Limb (tissue), 2 donors: ENCODE data around the gene SERTM1.

Experiments used
- DNase-seq, 2 donors: peaks; one replicate each; pipeline ENCODE4 v3.0.0-alpha.2; 2016; ENCODE audit errors: extremely low spot score in 2 of 2

The SERTM1 gene

DNA sequence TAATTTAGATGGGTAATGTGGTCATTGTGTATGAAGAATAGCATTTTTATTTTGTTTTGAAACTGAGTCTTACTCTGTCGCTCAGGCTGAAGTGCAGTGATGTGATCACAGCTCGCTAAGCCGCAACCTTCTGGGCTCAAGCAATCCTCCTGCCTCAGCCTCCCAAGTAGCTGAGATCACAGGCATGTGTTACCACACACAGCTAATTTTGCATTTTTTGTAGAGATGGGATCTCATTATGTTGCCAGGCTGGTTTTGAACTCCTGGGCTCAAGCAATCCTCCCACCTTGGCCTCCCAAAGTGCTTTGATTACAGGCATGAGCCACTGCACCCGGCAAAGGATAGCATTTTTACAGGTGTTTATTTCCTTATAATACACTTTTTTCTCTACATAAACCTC is 36.6 kb downstream of the SERTM1 start:
- DNase-seq: no peak

DNA sequence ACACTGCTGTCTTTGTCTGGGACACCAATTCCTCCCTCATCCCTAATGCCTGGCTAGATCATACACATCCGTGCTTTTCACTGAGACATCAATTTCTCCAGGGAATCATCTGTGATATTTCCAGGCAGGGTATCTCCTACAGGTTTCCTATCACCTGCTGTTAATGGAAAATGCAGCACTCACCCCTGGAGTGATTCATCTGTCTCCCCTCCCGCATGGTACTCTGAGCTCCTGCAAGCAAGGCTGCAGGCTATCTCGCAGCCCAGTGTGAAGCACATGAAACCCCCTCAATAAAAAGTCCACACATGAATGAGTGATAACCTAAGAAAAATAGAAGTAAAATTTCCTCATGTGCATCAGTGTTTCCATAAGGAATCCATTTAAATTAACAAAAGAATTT is 38.5 kb downstream of the SERTM1 start:
- DNase-seq: no peak

DNA sequence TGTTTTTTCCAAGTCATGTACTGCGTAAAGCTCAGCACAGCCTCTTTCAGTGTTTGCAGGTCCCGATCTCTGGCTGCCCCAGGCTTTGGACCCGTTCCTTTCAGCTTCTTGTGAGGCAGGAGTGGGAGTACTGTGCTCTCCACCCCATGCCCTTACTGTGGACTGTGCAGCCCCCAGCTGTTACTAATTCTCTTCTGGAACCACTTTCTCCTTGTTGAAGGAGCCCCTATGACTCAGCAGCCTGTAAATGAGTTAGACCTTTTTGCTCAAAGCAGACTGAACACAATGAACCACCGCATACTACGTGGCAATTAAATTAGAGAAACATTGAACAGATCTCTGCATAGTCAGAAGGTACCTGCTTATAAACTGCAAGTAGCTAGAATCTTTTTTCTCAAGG is 39.0 kb downstream of the SERTM1 start:
- DNase-seq: no peak

DNA sequence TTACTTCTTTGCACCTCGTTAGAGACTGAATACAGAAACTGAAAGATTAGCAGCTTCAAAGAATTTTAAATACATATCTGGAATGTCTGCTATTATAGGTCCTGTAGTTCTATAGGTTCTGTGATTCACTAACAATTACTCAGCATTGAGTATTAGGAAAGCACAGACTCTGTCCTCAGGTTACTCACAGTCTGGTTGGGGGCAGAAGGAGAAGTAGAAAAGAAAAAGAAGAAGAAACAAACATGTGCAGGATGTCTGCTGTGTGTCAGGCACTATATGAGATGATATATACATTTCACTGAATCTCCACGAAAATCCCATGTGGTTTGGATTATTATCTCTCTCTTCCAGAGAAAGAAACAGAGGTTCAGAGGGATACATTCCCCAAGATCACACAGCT is 40.1 kb downstream of the SERTM1 start:
- no peak for DNase-seq

DNA sequence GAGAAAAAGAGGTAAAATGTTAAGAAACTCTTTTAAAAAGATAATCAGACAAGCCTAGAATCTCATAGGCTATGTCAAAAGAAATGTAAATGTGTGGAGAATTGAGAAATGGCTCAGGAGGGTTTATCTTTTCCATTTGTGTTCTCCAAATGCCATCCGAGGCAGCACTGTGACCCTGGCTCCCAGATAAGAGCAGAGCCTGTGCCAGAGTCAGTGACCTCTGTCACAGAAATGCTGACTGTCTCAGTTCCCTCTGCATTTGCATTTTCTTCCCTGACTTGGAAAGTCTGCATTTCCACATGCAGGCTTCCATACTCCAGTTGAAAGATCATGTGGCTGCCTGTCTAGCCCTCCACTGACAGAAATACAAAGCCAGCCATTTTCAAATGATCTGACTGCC is 42.0 kb downstream of the SERTM1 start:
- no peak for DNase-seq

DNA sequence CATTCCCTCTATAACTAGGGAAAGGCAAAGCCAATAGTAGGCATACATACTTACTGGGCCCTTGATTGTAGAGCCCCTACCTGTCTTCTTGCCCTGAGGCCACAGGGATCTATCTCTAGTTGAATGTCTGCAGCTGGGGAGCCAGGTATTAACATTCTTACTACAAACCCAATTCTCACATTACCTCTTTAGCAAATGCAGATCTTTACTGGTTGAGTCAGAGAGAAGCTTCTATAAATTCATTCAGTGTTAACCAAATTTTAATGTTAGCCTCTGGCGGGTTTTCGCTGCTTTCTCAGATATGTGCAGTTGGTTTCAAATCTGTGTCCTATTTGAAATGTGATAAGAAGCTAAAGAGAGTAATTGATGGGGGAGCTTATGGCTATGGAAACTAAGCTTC is 43.2 kb downstream of the SERTM1 start:
- no peak for DNase-seq

DNA sequence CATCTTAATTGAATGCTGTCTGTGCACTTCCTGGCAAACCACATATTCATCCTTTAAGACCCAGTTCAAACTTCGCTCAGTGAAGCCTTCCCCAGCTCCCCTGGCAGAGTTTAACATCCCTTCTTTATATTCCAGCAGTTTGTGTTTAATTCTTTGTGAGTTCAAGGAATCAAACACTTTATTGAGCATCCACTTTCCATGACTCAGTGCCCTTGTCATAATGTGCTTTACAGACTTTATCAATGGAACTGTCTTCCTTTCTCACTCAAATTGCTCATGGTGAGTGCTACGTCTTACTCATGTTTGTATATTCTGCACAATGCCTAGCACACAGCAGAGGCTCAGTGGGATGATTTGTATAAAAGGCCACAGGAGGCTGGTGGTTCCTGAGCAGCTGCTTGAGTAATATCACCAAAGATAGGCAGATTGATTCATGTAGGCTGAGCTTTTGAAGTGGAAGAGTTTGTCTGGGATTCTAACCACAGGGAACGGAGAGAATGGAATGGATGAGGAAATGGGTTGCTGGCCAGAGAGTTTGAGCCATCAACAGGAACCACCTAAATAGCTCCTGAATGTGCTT is 44.2 kb downstream of the SERTM1 start:
- DNase-seq: no peak

DNA sequence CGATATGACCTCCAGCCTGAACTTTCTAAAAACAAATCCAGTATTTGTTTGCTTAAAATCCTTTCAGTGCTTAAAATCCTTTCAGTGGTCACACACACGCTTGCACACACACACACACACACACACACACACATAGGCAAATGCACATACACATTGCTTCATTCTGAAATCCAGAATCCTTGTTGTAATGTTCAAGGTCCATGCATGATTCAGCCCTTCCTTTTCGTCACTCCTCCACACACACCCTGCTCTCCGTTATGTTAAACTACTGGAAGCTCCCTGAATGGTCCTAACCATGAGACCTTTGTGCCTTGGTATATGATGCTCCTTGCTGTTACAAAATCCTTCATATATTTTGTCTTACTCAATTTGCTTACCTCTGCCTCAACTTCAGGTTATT is 44.9 kb downstream of the SERTM1 start:
- no peak for DNase-seq

DNA sequence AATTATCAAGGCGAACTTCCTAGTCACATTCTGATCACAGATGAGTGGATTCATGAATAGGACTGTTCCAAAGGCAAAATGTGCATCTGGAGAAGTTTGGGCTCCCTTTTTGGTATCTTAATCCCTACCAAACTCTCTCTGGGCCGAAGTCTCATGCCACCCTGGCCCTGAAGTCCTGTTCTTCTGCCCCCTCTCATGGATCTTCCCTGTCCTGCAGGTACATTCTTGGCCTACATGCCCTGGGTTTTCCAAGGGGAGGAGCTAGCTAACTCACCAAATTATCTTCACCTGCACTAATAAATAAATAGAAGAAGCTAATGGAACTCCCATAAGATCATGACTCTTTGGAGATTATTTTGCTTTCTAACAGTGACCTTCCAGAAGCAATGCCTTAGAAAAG is 50.3 kb downstream of the SERTM1 start:
- no peak for DNase-seq

DNA sequence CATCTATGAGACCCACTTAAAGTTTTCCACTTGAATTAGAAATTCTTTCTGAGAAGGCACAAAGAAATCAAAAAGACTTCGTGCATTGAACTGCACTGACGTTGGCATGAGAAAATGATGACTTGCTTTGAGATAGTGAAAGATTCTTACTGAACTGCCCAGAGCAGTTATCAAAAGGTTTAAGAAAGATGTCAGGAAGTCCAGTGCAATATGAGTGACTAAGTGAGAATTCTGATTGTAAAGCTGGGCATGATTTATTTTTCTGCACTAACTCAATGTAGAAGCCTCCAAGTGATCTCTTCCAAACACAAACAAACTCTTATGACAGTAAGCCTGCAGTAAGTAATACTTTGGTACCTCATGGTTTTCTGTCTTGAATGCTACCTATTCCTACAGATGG is 52.1 kb downstream of the SERTM1 start:
- no peak for DNase-seq

DNA sequence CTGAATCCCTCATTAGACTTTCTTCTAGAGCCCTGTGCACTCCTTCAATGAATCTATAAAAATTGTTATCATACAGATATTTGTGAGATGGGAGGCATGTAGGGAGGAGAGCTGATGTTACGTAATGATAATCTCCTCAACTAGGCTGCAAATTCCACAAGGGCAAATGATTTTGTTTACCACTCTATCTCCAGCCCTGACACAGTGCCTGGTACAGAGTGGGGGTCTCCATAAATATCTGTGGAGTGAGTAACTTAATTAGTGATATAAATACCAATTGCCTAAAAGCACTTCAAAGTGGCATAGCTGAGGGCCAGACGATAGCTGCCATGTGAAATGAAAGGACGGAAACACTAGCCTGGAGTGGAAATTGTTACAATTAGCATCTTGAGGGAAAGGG is 54.2 kb downstream of the SERTM1 start:
- DNase-seq: no peak

DNA sequence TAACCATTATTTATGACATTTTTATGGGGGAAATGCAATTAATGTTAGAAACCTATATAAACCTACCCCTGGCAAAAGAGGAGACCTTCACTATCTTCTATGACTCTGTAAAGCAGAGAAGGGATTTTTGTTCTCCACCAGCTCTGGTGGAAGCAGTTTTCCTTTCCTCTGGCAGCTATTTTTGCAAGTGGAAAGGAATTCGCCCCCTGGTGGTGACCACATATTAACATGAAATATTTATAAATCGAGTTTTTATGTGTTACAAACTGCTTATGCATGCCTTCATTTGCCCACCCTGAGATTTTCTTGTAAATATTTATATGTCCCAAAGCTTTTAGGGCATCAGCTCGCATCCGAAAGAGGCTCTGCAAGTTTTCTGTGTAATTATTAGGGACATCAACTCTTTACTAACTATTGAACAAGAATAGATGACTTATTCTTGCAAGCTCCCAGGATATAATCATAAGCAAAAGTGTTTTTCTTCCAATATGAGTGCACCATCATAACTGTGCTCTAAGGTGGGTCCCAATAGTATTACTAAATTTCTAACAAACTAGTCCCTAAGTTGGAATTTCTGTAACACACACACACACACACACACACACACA is 62.4 kb downstream of the SERTM1 start:
- DNase-seq: peak; percentile 72 to 80

DNA sequence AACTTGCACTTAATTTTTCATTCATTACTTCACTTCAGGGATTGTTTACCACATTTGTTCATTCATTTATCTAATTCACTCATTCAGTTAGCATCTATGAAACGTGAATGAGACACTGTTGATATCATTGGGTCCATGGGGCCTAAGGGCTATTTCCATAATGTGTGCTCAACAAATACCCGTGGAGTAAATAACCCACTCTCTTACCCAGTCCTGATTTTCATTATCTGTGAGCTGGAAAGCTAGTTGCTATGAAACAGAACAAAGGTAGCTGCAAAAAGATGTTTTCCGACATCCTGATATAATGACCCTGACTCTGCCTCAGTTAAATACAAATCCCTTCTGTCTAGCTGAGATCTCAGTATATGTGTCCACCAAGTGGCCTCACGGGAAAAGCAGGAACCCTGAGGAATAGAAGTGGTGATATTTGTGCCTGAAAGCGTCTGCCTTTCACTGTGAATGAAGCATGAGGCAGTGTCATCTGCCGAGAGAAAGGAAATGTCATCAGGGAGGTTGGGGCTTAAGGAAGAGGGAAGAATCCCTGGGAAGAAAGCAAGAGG is 63.8 kb downstream of the SERTM1 start:
- no peak for DNase-seq

DNA sequence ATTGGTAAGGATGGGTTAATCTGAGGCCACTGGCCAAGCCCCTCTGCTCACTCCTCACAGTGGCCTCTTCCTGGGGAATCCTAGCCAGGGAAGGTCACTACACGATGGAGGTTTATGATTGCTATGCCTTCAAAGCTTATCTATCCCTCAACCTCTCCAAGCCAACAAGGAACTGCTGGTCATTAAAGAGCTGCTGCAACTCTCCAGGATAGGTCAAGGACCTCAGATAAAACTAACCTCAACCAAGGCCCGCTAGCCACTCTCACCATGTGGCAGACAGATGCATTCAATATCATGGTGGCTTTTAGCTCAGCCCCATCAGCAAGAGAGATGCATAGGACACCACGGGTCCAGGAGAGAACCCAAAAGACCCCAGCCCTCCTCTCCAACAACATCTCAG is 71.6 kb downstream of the SERTM1 start:
- DNase-seq: no peak

DNA sequence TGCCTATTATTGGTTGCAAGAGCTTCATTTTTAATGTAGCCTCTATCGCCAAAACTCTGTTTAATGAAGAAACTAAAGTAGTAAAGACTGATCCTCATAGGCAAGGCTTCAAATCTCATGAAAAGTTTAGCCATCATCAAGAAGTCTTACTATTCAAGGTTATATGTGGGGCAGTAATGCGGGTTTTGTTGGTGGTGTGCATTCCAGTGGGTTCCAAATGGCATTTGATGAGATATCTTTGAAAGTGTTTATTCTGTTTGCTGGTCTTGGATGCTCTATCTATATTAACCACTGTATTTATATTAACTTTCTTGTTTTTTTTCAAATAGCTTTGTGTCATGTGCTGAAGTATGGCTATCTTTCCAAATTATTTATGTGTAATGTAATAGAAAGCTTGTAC is 72.2 kb downstream of the SERTM1 start:
- DNase-seq: no peak
